ENCODE data around the gene EIF1AD. TPM values are rescaled to one million over a fixed set of nuclear protein-coding genes. Genes with fewer than 3 reads are reported as not detected.

Gene EIF1AD
- total and polyA plus RNA-seq, 2 of the 8 experiments (the other 6 are each of a cell fraction or from before 2014, with no cell fraction given), result 32.6 to 39.9 TPM

GRCh38 chr11:65967329-65967934 is 34.5 kb downstream of the EIF1AD start:
- POLR2A ChIA-PET (ENCODE audit: partially characterized antibody), result interaction anchor here (0.7 to 2.4 kb wide), 3 partner anchors 10 to 36 kb away, joined by 3 to 7 read pairs (median 5); no protein-coding TSS in a partner anchor
- no peak for FAIRE-seq
- TF ChIP-seq USF2 (IDR thresholded peaks at IDR 0.05; ENCODE audit: low read length) (no peak), CREB1 (IDR thresholded peaks at IDR 0.05) (no peak), JUN (IDR thresholded peaks at IDR 0.05; ENCODE audit: low read depth, low read length) (no peak), CEBPB (IDR thresholded peaks at IDR 0.05; ENCODE audit: low read depth, low read length) (no peak), SRF (IDR thresholded peaks at IDR 0.05; ENCODE audit: low read depth, low read length) (no peak), TAF1 (IDR thresholded peaks at IDR 0.05; ENCODE audit: low read depth, low read length) (no peak), SIX5 (IDR thresholded peaks at IDR 0.05; ENCODE audit: low read depth, low read length) (no peak), SP2 (IDR thresholded peaks at IDR 0.05; ENCODE audit: low read length) (no peak), YY1 (IDR thresholded peaks at IDR 0.05; ENCODE audit: low read depth, low read length) (no peak), SAP30 (IDR thresholded peaks at IDR 0.05; ENCODE audit: insufficient read depth, insufficient replicate concordance, low read length) (no peak), KDM1A (IDR thresholded peaks at IDR 0.05; ENCODE audit: borderline replicate concordance, low read length) (no peak), FOSL1 (IDR thresholded peaks at IDR 0.05; ENCODE audit: insufficient read depth, low read depth, low read length) (no peak)
- TF ChIP-seq, protein P1, sequence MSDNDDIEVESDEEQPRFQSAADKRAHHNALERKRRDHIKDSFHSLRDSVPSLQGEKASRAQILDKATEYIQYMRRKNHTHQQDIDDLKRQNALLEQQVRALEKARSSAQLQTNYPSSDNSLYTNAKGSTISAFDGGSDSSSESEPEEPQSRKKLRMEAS (IDR thresholded peaks at IDR 0.05), result no peak

More at GRCh38 chr11:65967329-65967934, 34.5 kb downstream of the EIF1AD start:
- Histone ChIP-seq H3K56ac (replicated peaks; ENCODE audit: insufficient read length, low read depth, low read length) (no peak overlapping the region), H3K4ac (replicated peaks; ENCODE audit: insufficient read length, low read depth, low read length) (no peak overlapping the region), H3K4me3 (ENCODE audit: extremely low read depth in 1 of 4, insufficient read depth in 2 of 4, low read depth in 3 of 4, low read length in 4 of 4) (no peak overlapping the region), H2AFZ (ENCODE audit: low read length) (no peak overlapping the region), H4K5ac (ENCODE audit: insufficient read length, low read depth, low read length) (no peak overlapping the region), H4K91ac (replicated peaks; ENCODE audit: insufficient read length, low read length) (no peak overlapping the region), H3K79me1 (ENCODE audit: low read depth, low read length) (peaks cover 8% of the 10 kb centered on the region), H3K27ac (ENCODE audit: low read depth, low read length) (no peak overlapping the region), H4K8ac (ENCODE audit: extremely low read depth, insufficient read depth, low read length) (no peak overlapping the region), H3K9me3 (ENCODE audit: insufficient read depth in 2 of 2, low read depth in 1 of 2, low read length in 1 of 2) (no peaks in the 10 kb centered on the region), H3K14ac (ENCODE audit: insufficient read length) (no peak overlapping the region), H3K4me2 (ENCODE audit: insufficient read depth in 1 of 2, low read depth in 2 of 2, low read length in 2 of 2) (no peak overlapping the region), H3K36me3 (ENCODE audit: control insufficient read depth in 2 of 4, insufficient read depth in 4 of 4, low read length in 3 of 4) (peaks cover 12 to 47% (median 35%) of the 10 kb centered on the region in 4 experiments), H2BK15ac (ENCODE audit: low read length) (no peak overlapping the region), H3K27me3 (replicated peaks in 1 of 4; ENCODE audit: control insufficient read depth in 3 of 4, extremely low read depth in 1 of 4, insufficient read depth in 3 of 4, low read length in 3 of 4) (no peaks in the 10 kb centered on the region), H3K79me2 (ENCODE audit: control insufficient read depth in 1 of 2, insufficient read depth in 2 of 2, low read length in 2 of 2) (peaks cover 7 to 16% of the 10 kb centered on the region in 2 experiments), H2AK5ac (ENCODE audit: low read depth, low read length) (no peak overlapping the region), H2BK5ac (ENCODE audit: low read depth, low read length) (no peak overlapping the region), H3K23ac (ENCODE audit: insufficient read length) (no peak overlapping the region), H2BK120ac (replicated peaks; ENCODE audit: low read depth, low read length) (no peak overlapping the region), H2BK20ac (ENCODE audit: low read length) (no peak overlapping the region), H3K4me1 (replicated peaks in 1 of 4; ENCODE audit: control insufficient read depth in 3 of 4, insufficient read depth in 4 of 4, low read length in 3 of 4) (peaks cover 0 to 5% (median 2%) of the 10 kb centered on the region in 4 experiments; a peak in 2 of 7 replicates), H3K9ac (replicated peaks in 1 of 4; ENCODE audit: extremely low read depth in 1 of 4, low read depth in 3 of 4, low read length in 3 of 4) (no peak overlapping the region), H4K20me1 (replicated peaks in 1 of 2; ENCODE audit: control insufficient read depth in 1 of 2, insufficient read depth in 2 of 2, low read length in 2 of 2) (peaks cover 1 to 11% of the 10 kb centered on the region in 2 experiments), H2BK12ac (ENCODE audit: low read depth, low read length) (no peak overlapping the region), H3K23me2 (ENCODE audit: low read depth, low read length) (peaks cover 4% of the 10 kb centered on the region; the same call in 1 of the 2 replicates), H3K18ac (ENCODE audit: extremely low read depth, low read length) (no peak overlapping the region)
- DNase-seq (ENCODE audit: low read depth in 1 of 2, low spot score in 2 of 2), result no peak
- WGBS, 2 experiments (ENCODE audit: extremely low coverage in 1 of 2, insufficient coverage in 1 of 2, insufficient read length in 1 of 2, insufficient replicate concordance in 2 of 2, low coverage in 1 of 2, low lambda C conversion rate in 2 of 2, missing lambda C conversion rate in 1 of 2), result 94% methylated on average over 17 of the region's 30 CpGs; no CpG with 5 or more reads in 1 of the 2 experiments
- CTCF ChIA-PET (ENCODE audit: partially characterized antibody), result interaction anchor here (0.6 to 1.6 kb wide), 6 partner anchors 18 to 79 kb away, joined by 3 to 6 read pairs (median 4); partner anchors contain the start of genes CCDC85B and FIBP

All from H1 (cell line).